GM12878 (cell line): ENCODE measurements around the gene FOXO3. TPM values are rescaled to one million over a fixed set of nuclear protein-coding genes. Genes with fewer than 3 reads are reported as not detected.
A peak's percentile ranks its signal among the peaks of the same experiment; 100 is the strongest.

Source experiments
- ATAC-seq: fragments of 200-7000 bp; cut with Tn5 transposase; 3 replicates; pipeline ENCODE4 v1.9.1; 2020; ENCODE audit warnings: mild to moderate bottlenecking, moderate library complexity
- BruUV-seq: library from RNA; stranded (reverse); fragments of 400-500 nt; replicated peaks from 2 replicates; lab custom pipeline; 2021; lab: Mats Ljungman, UMichigan
- CTCF ChIA-PET: fragments of 300-600 bp; sonication (Branson Sonifier 250); formaldehyde crosslinking; extraction: SDS; loops from one replicate; lab custom pipeline; 2021; ENCODE audit warnings: inconsistent platforms; lab: Yijun Ruan, JAX
- POLR2A ChIA-PET: fragments of 350-600 bp; formaldehyde crosslinking; extraction: SDS; loops from one replicate; lab custom pipeline; 2021; ENCODE audit warnings: inconsistent platforms; lab: Charles Lee
- RAD21 ChIA-PET: fragments of 300-600 bp; sonication (Branson Sonifier 250); formaldehyde crosslinking; loops from one replicate; lab custom pipeline; 2023; ENCODE audit warnings: antibody characterized with exemption; ENCODE audit not compliant: unreplicated experiment; lab: Charles Lee
- SMC1A ChIA-PET: fragments of 300-600 bp; sonication (Branson Sonifier 250); formaldehyde crosslinking; loops from one replicate; lab custom pipeline; 2023; ENCODE audit not compliant: unreplicated experiment, uncharacterized antibody; lab: Charles Lee
- DNase-seq: peaks from one replicate; pipeline ENCODE4 v3.0.0-alpha.2; 2011; ENCODE audit warnings: low read depth, low spot score
- FAIRE-seq: peaks from 3 replicates; lab custom pipeline; 2011; peaks lifted over from hg19 to GRCh38; lab: Jason Lieb, UNC
- H2AFZ ChIP-seq: 2 replicates; pipeline ENCODE4 v1.6.0; 2011; ENCODE audit warnings: low read depth, low read length, control low read depth; ENCODE audit not compliant: control insufficient read depth
- H3K27ac ChIP-seq: 2 replicates; pipeline ENCODE4 v1.5.1; 2011; ENCODE audit warnings: control low read depth; ENCODE audit not compliant: control insufficient read depth, insufficient read depth
- H3K27me3 ChIP-seq, 2 experiments: replicated peaks in 1 of 2; 2 replicates each; pipeline versions ENCODE4 v1.6.0 to v1.6.1; 2011; ENCODE audit warnings: low read length in 1 of 2; ENCODE audit not compliant: control insufficient read depth in 2 of 2, insufficient read depth in 2 of 2
- H3K36me3 ChIP-seq, 2 experiments: 2 replicates each; pipeline ENCODE4 v1.5.1; 2011; ENCODE audit warnings: low read length in 1 of 2; ENCODE audit not compliant: control insufficient read depth in 2 of 2, insufficient read depth in 2 of 2
- H3K4me1 ChIP-seq: 2 replicates; pipeline ENCODE4 v1.6.1; 2011; ENCODE audit warnings: mild to moderate bottlenecking, low read length, moderate library complexity, mixed read lengths; ENCODE audit not compliant: control insufficient read depth, insufficient read depth
- H3K4me2 ChIP-seq: 2 replicates; pipeline ENCODE4 v1.6.0; 2011; ENCODE audit warnings: control low read depth; ENCODE audit not compliant: control insufficient read depth, insufficient read depth
- H3K4me3 ChIP-seq: fragments of 200-600 bp; sonication (generic); 2 replicates; pipeline ENCODE4 v1.5.1; 2016
- H3K79me2 ChIP-seq: 2 replicates; pipeline ENCODE4 v1.6.0; 2011; ENCODE audit warnings: low read length; ENCODE audit not compliant: control insufficient read depth, insufficient read depth
- H3K9ac ChIP-seq: 2 replicates; pipeline ENCODE4 v1.8.0; 2011; ENCODE audit warnings: low read length, control low read depth, mixed read lengths; ENCODE audit not compliant: control insufficient read depth, insufficient read depth
- H3K9me3 ChIP-seq: replicated peaks from 3 replicates; pipeline ENCODE4 v1.5.1; 2011; ENCODE audit warnings: mild to moderate bottlenecking, low read length; ENCODE audit not compliant: control insufficient read depth, insufficient read depth
- H4K20me1 ChIP-seq: 2 replicates; pipeline ENCODE4 v1.6.0; 2011; ENCODE audit not compliant: control insufficient read depth, insufficient read depth
- CTCF ChIP-seq, 3 experiments: IDR thresholded peaks in 2 of 3; conservative IDR thresholded peaks in 1 of 3; 2 replicates each; pipeline ENCODE4 v1.5.1; 2011; ENCODE audit warnings: low read depth in 3 of 3, low read length in 3 of 3, mild to moderate bottlenecking in 3 of 3, control low read depth in 2 of 3, moderate library complexity in 2 of 3, inconsistent platforms in 1 of 3, mixed read lengths in 1 of 3; ENCODE audit not compliant: control insufficient read depth in 2 of 3, insufficient read depth in 1 of 3; ENCODE audit errors: extremely low read depth in 1 of 3
- EED ChIP-seq: sonication (generic); IDR thresholded peaks from 2 replicates; pipeline ENCODE4 v1.6.1; 2016; ENCODE audit warnings: antibody characterized with exemption, low read depth
- ELK1 ChIP-seq: IDR thresholded peaks from 2 replicates; pipeline ENCODE4 v1.6.1; 2012; ENCODE audit warnings: low read depth, low read length, improper control_type of control experiment
- IRF3 ChIP-seq: fragments of 450-650 bp; IDR thresholded peaks from 2 replicates; pipeline ENCODE4 v1.6.1; 2014; ENCODE audit warnings: mild to moderate bottlenecking
- RAD21 ChIP-seq: IDR thresholded peaks from 2 replicates; pipeline ENCODE4 v1.6.1; 2011; ENCODE audit warnings: mild to moderate bottlenecking, low read depth, low read length, moderate library complexity; ENCODE audit not compliant: insufficient read depth
- SMC3 ChIP-seq: IDR thresholded peaks from 2 replicates; pipeline ENCODE4 v1.6.1; 2011; ENCODE audit warnings: low read length, improper control_type of control experiment, borderline replicate concordance
- ZSCAN29 ChIP-seq: fragments of 450-650 bp; IDR thresholded peaks from 2 replicates; pipeline ENCODE4 v1.6.1; 2017; ENCODE audit warnings: mild to moderate bottlenecking, moderate library complexity
- WGBS: methylation state at CpG from one replicate; pipeline ENCODE4 v1.1.6; 2016; ENCODE audit warnings: low lambda C conversion rate; ENCODE audit not compliant: insufficient replicate concordance, insufficient coverage; ENCODE audit errors: missing lambda C conversion rate; 5-methylcytosine and 5-hydroxymethylcytosine counted together
- in situ Hi-C: fragments of 300-500 bp; cut with MboI; formaldehyde crosslinking; loops from 9 replicates; pipeline ENCODE4 v1.14.3; 2018; ENCODE audit warnings: mixed read lengths
- intact Hi-C: fragments of 100-400 bp; cut with micrococcal nuclease; formaldehyde crosslinking; loops from one replicate; pipeline ENCODE4 v1.14.2; 2022; ENCODE audit not compliant: unreplicated experiment
- polyA plus RNA-seq, 11 experiments: library from polyadenylated mRNA; depleted of rRNA in 4 of 11; unstranded in 6 of 11; stranded (reverse) in 5 of 11; fragments of >200 nt; fragmentation: Nextera tagmentation in 4 of 11; fragmentation: Illumina TruSeq in 1 of 11; extraction: Ambion mirVana in 4 of 11; extraction: Trizol in 1 of 11; gene quantifications; 1 replicate in 1 of 11; 2 replicates in 10 of 11; pipeline versions ENCODE4 v1.2.1 to v1.2.3, GENCODE V29; 2011 to 2016; ENCODE audit warnings: inconsistent platforms in 2 of 11, missing spikeins in 2 of 11, low read depth in 1 of 11
- total RNA-seq, 4 experiments: library from RNA; depleted of rRNA in 3 of 4; stranded (reverse); fragments of >200 nt in 3 of 4; fragmentation: Illumina TruSeq in 1 of 4; extraction: Trizol in 1 of 4; gene quantifications; 2 replicates each; pipeline versions ENCODE4 v1.2.1 to v1.2.3, GENCODE V29; 2013 to 2021
- TF ChIP-seq, protein P1 (sequence below): fragments of 450-650 bp; IDR thresholded peaks from 2 replicates; pipeline ENCODE4 v1.6.1; 2017; ENCODE audit warnings: mild to moderate bottlenecking, moderate library complexity

Gene FOXO3
- total and polyA plus RNA-seq, 10 of the 15 experiments (the other 5 are each of a cell fraction or from before 2014, with no cell fraction given): 0.82 to 4.5 (median 1.7) TPM

DNA sequence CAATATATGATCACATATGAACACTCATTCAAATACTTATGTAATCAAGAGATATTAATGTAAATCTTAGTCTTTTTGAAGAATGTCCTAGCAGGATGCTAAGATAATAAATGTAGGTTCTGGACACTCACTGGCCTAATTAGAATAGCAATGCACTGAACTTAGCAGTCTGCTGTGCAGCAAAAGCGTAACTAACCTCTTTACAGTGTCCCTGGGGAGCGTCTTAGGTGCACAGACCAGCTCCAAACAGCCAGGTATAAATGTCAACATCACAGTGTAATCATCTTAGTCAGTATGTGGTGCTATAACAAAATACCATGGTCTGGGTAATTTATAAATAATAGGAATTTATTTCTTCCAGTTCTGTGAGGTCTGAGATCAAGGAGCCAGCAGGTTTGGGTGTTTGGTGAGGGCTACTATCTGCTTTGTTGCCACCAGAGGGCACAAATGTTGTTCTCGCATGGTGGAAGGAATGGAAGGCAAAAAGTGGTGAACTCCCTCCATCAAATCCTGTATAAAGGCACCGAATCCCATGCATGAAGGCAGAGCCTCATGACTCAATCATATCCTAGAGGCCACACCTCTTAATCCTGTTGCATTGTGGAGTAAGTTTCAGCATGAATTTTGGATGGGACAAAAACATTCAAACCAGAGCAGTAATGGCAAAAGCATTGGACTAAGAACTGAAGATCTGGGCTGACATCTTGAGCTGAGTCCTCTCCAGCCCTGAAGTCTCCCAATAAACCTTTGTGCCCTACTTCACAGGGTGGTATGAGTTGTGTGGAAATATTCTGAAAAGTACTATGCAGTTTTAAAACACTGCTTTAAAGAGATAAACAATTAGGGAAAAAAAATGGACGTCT is 41.8 kb upstream of the FOXO3 start:
- no peak overlapping the region for H3K4me3 ChIP-seq
- ChIA-PET POLR2A (no interaction called here), CTCF (interaction anchor here (0.6 to 1.6 kb wide), 10 partner anchors 9 to 886 kb away, joined by 3 to 8 read pairs (median 3); no protein-coding TSS in a partner anchor), RAD21 (interaction anchor here (0.7 kb wide), 1 partner anchor 48 kb away, joined by 3 read pairs; no protein-coding TSS in a partner anchor), SMC1A (interaction anchor here (1.4 kb wide), 1 partner anchor 11 kb away, joined by 3 read pairs; no protein-coding TSS in a partner anchor)
- peak; percentile 70 for ATAC-seq
- intact Hi-C loops: no loop called here
- H3K9ac ChIP-seq: no peak overlapping the region
- TF ChIP-seq ELK1: no peak
- TF ChIP-seq EED: no peak
- TF ChIP-seq ZSCAN29: no peak
- TF ChIP-seq, protein P1, sequence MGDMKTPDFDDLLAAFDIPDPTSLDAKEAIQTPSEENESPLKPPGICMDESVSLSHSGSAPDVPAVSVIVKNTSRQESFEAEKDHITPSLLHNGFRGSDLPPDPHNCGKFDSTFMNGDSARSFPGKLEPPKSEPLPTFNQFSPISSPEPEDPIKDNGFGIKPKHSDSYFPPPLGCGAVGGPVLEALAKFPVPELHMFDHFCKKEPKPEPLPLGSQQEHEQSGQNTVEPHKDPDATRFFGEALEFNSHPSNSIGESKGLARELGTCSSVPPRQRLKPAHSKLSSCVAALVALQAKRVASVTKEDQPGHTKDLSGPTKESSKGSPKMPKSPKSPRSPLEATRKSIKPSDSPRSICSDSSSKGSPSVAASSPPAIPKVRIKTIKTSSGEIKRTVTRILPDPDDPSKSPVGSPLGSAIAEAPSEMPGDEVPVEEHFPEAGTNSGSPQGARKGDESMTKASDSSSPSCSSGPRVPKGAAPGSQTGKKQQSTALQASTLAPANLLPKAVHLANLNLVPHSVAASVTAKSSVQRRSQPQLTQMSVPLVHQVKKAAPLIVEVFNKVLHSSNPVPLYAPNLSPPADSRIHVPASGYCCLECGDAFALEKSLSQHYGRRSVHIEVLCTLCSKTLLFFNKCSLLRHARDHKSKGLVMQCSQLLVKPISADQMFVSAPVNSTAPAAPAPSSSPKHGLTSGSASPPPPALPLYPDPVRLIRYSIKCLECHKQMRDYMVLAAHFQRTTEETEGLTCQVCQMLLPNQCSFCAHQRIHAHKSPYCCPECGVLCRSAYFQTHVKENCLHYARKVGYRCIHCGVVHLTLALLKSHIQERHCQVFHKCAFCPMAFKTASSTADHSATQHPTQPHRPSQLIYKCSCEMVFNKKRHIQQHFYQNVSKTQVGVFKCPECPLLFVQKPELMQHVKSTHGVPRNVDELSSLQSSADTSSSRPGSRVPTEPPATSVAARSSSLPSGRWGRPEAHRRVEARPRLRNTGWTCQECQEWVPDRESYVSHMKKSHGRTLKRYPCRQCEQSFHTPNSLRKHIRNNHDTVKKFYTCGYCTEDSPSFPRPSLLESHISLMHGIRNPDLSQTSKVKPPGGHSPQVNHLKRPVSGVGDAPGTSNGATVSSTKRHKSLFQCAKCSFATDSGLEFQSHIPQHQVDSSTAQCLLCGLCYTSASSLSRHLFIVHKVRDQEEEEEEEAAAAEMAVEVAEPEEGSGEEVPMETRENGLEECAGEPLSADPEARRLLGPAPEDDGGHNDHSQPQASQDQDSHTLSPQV: no peak
- TF ChIP-seq CTCF (IDR thresholded peaks at IDR 0.05 in 2 of 3, conservative IDR thresholded peaks at IDR 0.05 in 1 of 3; ENCODE audit: control insufficient read depth in 2 of 3, extremely low read depth in 1 of 3, insufficient read depth in 1 of 3, low read depth in 3 of 3, low read length in 3 of 3): peak; percentile 43 to 60 (median 53)
- TF ChIP-seq RAD21: 0 out of 2 replicates have a peak, but pooled peaks have one; percentile 14
- TF ChIP-seq SMC3: peak; percentile 30
- no peak for TF ChIP-seq IRF3
- H4K20me1 ChIP-seq: no peaks in the 10 kb centered on the region
- no peak overlapping the region for H2AFZ ChIP-seq
- no peaks in the 10 kb centered on the region for H3K79me2 ChIP-seq
- H3K4me2 ChIP-seq: no peak overlapping the region
- no peak for FAIRE-seq
- 39% methylated on average over 5 of the region's 5 CpGs for WGBS
- no peak overlapping the region for H3K27ac ChIP-seq
- H3K27me3 ChIP-seq: no peaks in the 10 kb centered on the region
- H3K36me3 ChIP-seq: no peaks in the 10 kb centered on the region
- no peaks in the 10 kb centered on the region for H3K4me1 ChIP-seq
- in situ Hi-C loops: no loop called here
- DNase-seq: no peak
- BruUV-seq: no TSS peak
- no peaks in the 10 kb centered on the region for H3K9me3 ChIP-seq
